Measurements from ENCODE around the gene B3GLCT.
A peak's percentile ranks its signal among the peaks of the same experiment; 100 is the strongest.

GRCh38 chr13:31199849-31200636, at the start of gene B3GLCT:
- TF ChIP-seq POLR2A (IDR thresholded peaks at IDR 0.05) (peak in 1 of 4 donors; percentile 59), CTCF (IDR thresholded peaks at IDR 0.05) (peak; percentile 67 to 96 (median 94))

All from esophagus squamous epithelium (tissue), 4 donors.